Uterus (tissue), 2 donors: Measurements from ENCODE around the gene RALGPS1.

ENCODE experiments used
- CTCF ChIP-seq, 4 experiments: fragments of 200-600 bp in 2 of 4; fragments of 450-650 bp in 2 of 4; sonication (generic) in 2 of 4; IDR thresholded peaks; one replicate each; pipeline ENCODE4 v1.5.1; 2016 to 2019; ENCODE audit warnings: antibody characterized with exemption in 4 of 4, mild to moderate bottlenecking in 2 of 4, moderate library complexity in 1 of 4
- POLR2A ChIP-seq, 2 donors: fragments of 450-650 bp; IDR thresholded peaks; one replicate each; pipeline ENCODE4 v1.6.1; 2016; ENCODE audit warnings: antibody characterized with exemption in 2 of 2, mild to moderate bottlenecking in 1 of 2, moderate library complexity in 1 of 2

- TF ChIP-seq CTCF (IDR thresholded peaks at IDR 0.05) (no peak), POLR2A (IDR thresholded peaks at IDR 0.05) (no peak)
These were observed 117.7 kb downstream of the RALGPS1 start for GRCh38 chr9:127032256-127032655.
